ENCODE results near the gene DYRK3. TPM values are rescaled to one million over a fixed set of nuclear protein-coding genes. Genes with fewer than 3 reads are reported as not detected.

DYRK3 gene
- polyA plus RNA-seq, 1 donor, result 4.3 TPM

Other genes with a start within 250 kb of the DYRK3 start
- gene IKBKE, start 165.1 kb upstream of the DYRK3 start, polyA plus RNA-seq, result 7.5 TPM
- gene RASSF5, start 128.0 kb upstream of the DYRK3 start, polyA plus RNA-seq, result 5.7 TPM
- 53.2 TPM for gene EIF2D, start 23.1 kb upstream of the DYRK3 start, polyA plus RNA-seq
- 79.6 TPM for gene MAPKAPK2, start 49.4 kb downstream of the DYRK3 start, polyA plus RNA-seq
- gene IL19, start 135.2 kb downstream of the DYRK3 start, polyA plus RNA-seq, result not detected
- 0.91 TPM for gene IL10, start 137.0 kb downstream of the DYRK3 start, polyA plus RNA-seq
- gene IL20, start 230.1 kb downstream of the DYRK3 start, polyA plus RNA-seq, result 0.06 TPM